Endothelial cell of umbilical vein (primary cell): ENCODE measurements around the gene GAD2. TPM values are rescaled to one million over a fixed set of nuclear protein-coding genes. Genes with fewer than 3 reads are reported as not detected.

ENCODE experiments used
- BruUV-seq: library from RNA; stranded (reverse); fragments of 400-500 nt; replicated peaks from 2 replicates; lab custom pipeline; 2021; lab: Mats Ljungman, UMichigan
- CTCF ChIA-PET: fragments of 300-600, 350-600 bp; sonication (Branson Sonifier 250); formaldehyde crosslinking; loops from one replicate; lab custom pipeline; 2021; ENCODE audit warnings: antibody characterized with exemption, inconsistent platforms; lab: Charles Lee
- POLR2A ChIA-PET: fragments of 300-600, 350-600 bp; sonication (Branson Sonifier 250); formaldehyde crosslinking; loops from one replicate; lab custom pipeline; 2021; ENCODE audit warnings: antibody characterized with exemption, inconsistent platforms; lab: Charles Lee
- DNase-seq: peaks from one replicate; pipeline ENCODE4 v3.0.0-alpha.2; 2011; ENCODE audit warnings: low read depth, low spot score
- FAIRE-seq: peaks from 2 replicates; lab custom pipeline; 2011; peaks lifted over from hg19 to GRCh38; lab: Jason Lieb, UNC
- H2AFZ ChIP-seq: 2 replicates; pipeline ENCODE4 v1.6.0; 2012; ENCODE audit warnings: low read depth, low read length, control low read depth, inconsistent platforms
- H3K27ac ChIP-seq: 2 replicates; pipeline ENCODE4 v1.5.1; 2011; ENCODE audit warnings: low read depth, mild to moderate bottlenecking, control low read depth, low read length, moderate library complexity; ENCODE audit not compliant: insufficient read depth
- H3K27me3 ChIP-seq, 2 experiments: 2 replicates each; pipeline versions ENCODE4 v1.6.0 to v1.6.1; 2011; ENCODE audit warnings: low read length in 2 of 2, mixed read lengths in 1 of 2; ENCODE audit not compliant: control insufficient read depth in 2 of 2, insufficient read depth in 2 of 2
- H3K36me3 ChIP-seq, 2 experiments: 2 replicates in 1 of 2; 3 replicates in 1 of 2; pipeline ENCODE4 v1.5.1; 2011; ENCODE audit warnings: low read length in 2 of 2, mild to moderate bottlenecking in 1 of 2, moderate library complexity in 1 of 2; ENCODE audit not compliant: control insufficient read depth in 2 of 2, insufficient read depth in 2 of 2; ENCODE audit errors: extremely low read depth in 1 of 2
- H3K4me1 ChIP-seq: 3 replicates; pipeline ENCODE4 v1.5.1; 2011; ENCODE audit warnings: mild to moderate bottlenecking, low read length; ENCODE audit not compliant: control insufficient read depth, insufficient read depth; ENCODE audit errors: extremely low read depth
- H3K4me2 ChIP-seq: 2 replicates; pipeline ENCODE4 v1.6.1; 2011; ENCODE audit warnings: low read length, control low read depth, mixed read lengths; ENCODE audit not compliant: insufficient read depth
- H3K4me3 ChIP-seq, 3 experiments: fragments of 200-600 bp in 1 of 3; sonication (generic), shearing (Covaris generic) in 1 of 3; replicated peaks in 1 of 3; 2 replicates each; pipeline ENCODE4 v1.5.1; 2011 to 2016; ENCODE audit warnings: control low read depth in 3 of 3, low read length in 3 of 3, mild to moderate bottlenecking in 2 of 3, inconsistent platforms in 1 of 3, low read depth in 1 of 3, moderate library complexity in 1 of 3; ENCODE audit not compliant: insufficient read depth in 1 of 3
- H3K79me2 ChIP-seq: 2 replicates; pipeline ENCODE4 v1.6.0; 2012; ENCODE audit warnings: low read length, inconsistent platforms; ENCODE audit not compliant: control insufficient read depth, insufficient read depth
- H3K9ac ChIP-seq: replicated peaks from 2 replicates; pipeline ENCODE3; 2011; ENCODE audit warnings: low read length, control low read depth; ENCODE audit not compliant: insufficient read depth; ENCODE audit errors: extremely low read depth
- H3K9me1 ChIP-seq: replicated peaks from 3 replicates; pipeline ENCODE4 v1.6.0; 2011; ENCODE audit warnings: mild to moderate bottlenecking, low read length; ENCODE audit not compliant: control insufficient read depth, insufficient read depth; ENCODE audit errors: extremely low read depth
- H3K9me3 ChIP-seq: replicated peaks from 2 replicates; pipeline ENCODE4 v1.5.1; 2012; ENCODE audit warnings: low read length, inconsistent platforms; ENCODE audit not compliant: control insufficient read depth, insufficient read depth
- H4K20me1 ChIP-seq: replicated peaks from 2 replicates; pipeline ENCODE3; 2011; ENCODE audit warnings: mild to moderate bottlenecking, low read length; ENCODE audit not compliant: control insufficient read depth, insufficient read depth; ENCODE audit errors: extremely low read depth
- CTCF ChIP-seq, 2 donors: IDR thresholded peaks; 1 replicate in 1 of 2; 2 replicates in 1 of 2; pipeline ENCODE4 v1.5.1; 2011; ENCODE audit warnings: low read length in 2 of 2, mild to moderate bottlenecking in 2 of 2, moderate library complexity in 2 of 2, control low read depth in 1 of 2, inconsistent platforms in 1 of 2, low read depth in 1 of 2; ENCODE audit not compliant: insufficient read depth in 1 of 2; ENCODE audit errors: extremely low read depth in 1 of 2
- EZH2 ChIP-seq: IDR thresholded peaks from 2 replicates; pipeline ENCODE4 v1.6.1; 2012; ENCODE audit warnings: borderline replicate concordance, low read depth, mild to moderate bottlenecking, moderate library complexity, low read length, inconsistent platforms; ENCODE audit not compliant: severe bottlenecking
- FOS ChIP-seq: IDR thresholded peaks from 2 replicates; pipeline ENCODE4 v1.6.1; 2011; ENCODE audit warnings: mild to moderate bottlenecking, low read length, moderate library complexity, borderline replicate concordance; ENCODE audit not compliant: insufficient read depth
- GATA2 ChIP-seq: IDR thresholded peaks from 2 replicates; pipeline ENCODE4 v1.7.0; 2011; ENCODE audit warnings: low read depth, mild to moderate bottlenecking, moderate library complexity, mixed read lengths, low read length; ENCODE audit not compliant: insufficient read length, insufficient read depth
- JUN ChIP-seq: IDR thresholded peaks from 2 replicates; pipeline ENCODE4 v1.6.1; 2011; ENCODE audit warnings: borderline replicate concordance, low read depth; ENCODE audit not compliant: insufficient read length, insufficient read depth
- MAX ChIP-seq: IDR thresholded peaks from 2 replicates; pipeline ENCODE4 v1.6.1; 2011; ENCODE audit not compliant: insufficient read depth, insufficient read length
- MYC ChIP-seq: IDR thresholded peaks from one replicate; pipeline ENCODE4 v1.6.1; 2011; ENCODE audit warnings: mild to moderate bottlenecking, low read depth, low read length
- POLR2A ChIP-seq: IDR thresholded peaks from 2 replicates; pipeline ENCODE4 v1.6.1; 2012; ENCODE audit warnings: low read depth, mild to moderate bottlenecking, control low read depth, low read length
- POLR2AphosphoS5 ChIP-seq: IDR thresholded peaks from 2 replicates; pipeline ENCODE4 v1.6.1; 2012; ENCODE audit warnings: low read depth, mild to moderate bottlenecking, control low read depth, low read length, moderate library complexity; ENCODE audit not compliant: insufficient read depth
- dilution Hi-C: fragments of 300-500 bp; cut with MboI; formaldehyde crosslinking; loops from one replicate; pipeline ENCODE4 v1.15.0; 2019; ENCODE audit warnings: low sequenced_read_pairs; ENCODE audit not compliant: extremely low pct_ligation_motif_present
- intact Hi-C: fragments of 100-400 bp; cut with micrococcal nuclease; formaldehyde crosslinking; loops from one replicate; pipeline ENCODE4 v1.10.0; 2022
- polyA plus RNA-seq, 4 experiments: library from polyadenylated mRNA; depleted of rRNA in 3 of 4; stranded (reverse) in 3 of 4; unstranded in 1 of 4; fragments of >200 nt; gene quantifications; 2 replicates each; pipeline versions ENCODE4 v1.2.1 to v1.2.3, GENCODE V29; 2011 to 2012; ENCODE audit warnings: missing spikeins in 1 of 4
- total RNA-seq: library from RNA; stranded (reverse); gene quantifications from 2 replicates; pipeline ENCODE4 v1.2.3, GENCODE V29; 2021

GAD2 gene
- total and polyA plus RNA-seq, 2 donors (not counting 3 experiments of a cell fraction or from before 2014, with no cell fraction given): not detected

- POLR2A ChIA-PET: no interaction called here
- Histone ChIP-seq H3K27me3 (peaks cover 27 to 51% of the 10 kb centered on the region in 2 experiments), H3K27ac (no peak overlapping the region), H3K9ac (no peak overlapping the region), H3K4me2 (no peak overlapping the region), H3K9me3 (no peaks in the 10 kb centered on the region), H3K79me2 (no peaks in the 10 kb centered on the region), H2AFZ (no peak overlapping the region), H3K4me1 (no peaks in the 10 kb centered on the region), H3K9me1 (no peaks in the 10 kb centered on the region), H3K36me3 (no peaks in the 10 kb centered on the region), H4K20me1 (no peaks in the 10 kb centered on the region), H3K4me3 (no peak overlapping the region)
- dilution Hi-C loops (no loop called here), intact Hi-C loops (no loop called here)
- CTCF ChIA-PET: no interaction called here
- FAIRE-seq (no peak), DNase-seq (no peak)
- TF ChIP-seq GATA2 (no peak), MAX (no peak), JUN (no peak), CTCF (IDR thresholded peaks at IDR 0.05; ENCODE audit: extremely low read depth in 1 of 2, insufficient read depth in 1 of 2, low read depth in 1 of 2, low read length in 2 of 2) (no peak), MYC (no peak), EZH2 (no peak), POLR2AphosphoS5 (no peak), POLR2A (no peak), FOS (no peak)
- no TSS peak for BruUV-seq
These were observed 514 bp upstream of the GAD2 start for GRCh38 chr10:26215935-26216584.
